DND-41 (cell line): Measurements from ENCODE around the gene OR5AR1.

Experiments used
- ATAC-seq: fragments of 200-7000 bp; cut with Tn5 transposase; 3 replicates; pipeline ENCODE4 v1.9.1; 2021; ENCODE audit warnings: low read depth; ENCODE audit not compliant: insufficient read depth
- DNase-seq: peaks from one replicate; pipeline ENCODE4 v3.0.0-alpha.2; 2020
- H2AFZ ChIP-seq: 2 replicates; pipeline ENCODE4 v1.6.0; 2012; ENCODE audit warnings: low read depth, low read length
- H3K27ac ChIP-seq: 2 replicates; pipeline ENCODE4 v1.5.1; 2012; ENCODE audit warnings: low read length, inconsistent platforms
- H3K27me3 ChIP-seq: fragments of 200-600 bp; sonication (generic); 2 replicates; pipeline ENCODE4 v1.6.0; 2012; ENCODE audit warnings: low read length, mild to moderate bottlenecking, inconsistent platforms; ENCODE audit not compliant: insufficient read depth, poor library complexity
- H3K36me3 ChIP-seq: 2 replicates; pipeline ENCODE4 v1.5.1; 2012; ENCODE audit warnings: low read length, inconsistent platforms; ENCODE audit not compliant: insufficient read depth
- H3K4me1 ChIP-seq: 2 replicates; pipeline ENCODE4 v1.5.1; 2012; ENCODE audit warnings: mild to moderate bottlenecking, low read length; ENCODE audit not compliant: insufficient read depth
- H3K4me2 ChIP-seq: 2 replicates; pipeline ENCODE4 v1.6.0; 2012; ENCODE audit warnings: mild to moderate bottlenecking, moderate library complexity, low read length, inconsistent platforms; ENCODE audit not compliant: insufficient read depth
- H3K4me3 ChIP-seq, 2 experiments: fragments of 200-600 bp in 1 of 2; shearing (Covaris generic) in 1 of 2; 2 replicates each; pipeline ENCODE4 v1.5.1; 2012 to 2016; ENCODE audit warnings: inconsistent platforms in 2 of 2, low read length in 2 of 2, mild to moderate bottlenecking in 2 of 2, low read depth in 1 of 2, moderate library complexity in 1 of 2
- H3K79me2 ChIP-seq: 2 replicates; pipeline ENCODE4 v1.6.0; 2012; ENCODE audit warnings: low read length, inconsistent platforms; ENCODE audit not compliant: insufficient read depth
- H3K9ac ChIP-seq: 2 replicates; pipeline ENCODE4 v1.6.0; 2012; ENCODE audit warnings: low read depth, mild to moderate bottlenecking, inconsistent platforms, low read length, moderate library complexity
- H3K9me3 ChIP-seq: 2 replicates; pipeline ENCODE4 v1.5.1; 2012; ENCODE audit warnings: low read length, moderate library complexity, mild to moderate bottlenecking, inconsistent platforms; ENCODE audit not compliant: insufficient read depth, severe bottlenecking
- H4K20me1 ChIP-seq: 2 replicates; pipeline ENCODE4 v1.6.0; 2012; ENCODE audit warnings: low read length; ENCODE audit not compliant: insufficient read depth
- CTCF ChIP-seq: IDR thresholded peaks from 2 replicates; pipeline ENCODE4 v1.5.1; 2012; ENCODE audit warnings: borderline replicate concordance, low read length, moderate library complexity, mild to moderate bottlenecking; ENCODE audit not compliant: poor library complexity, severe bottlenecking; ENCODE audit errors: extremely low read depth
- EZH2 ChIP-seq: IDR thresholded peaks from 3 replicates; pipeline ENCODE4 v1.6.1; 2012; ENCODE audit warnings: borderline replicate concordance, low read depth, mild to moderate bottlenecking, moderate library complexity, low read length, inconsistent platforms; ENCODE audit not compliant: severe bottlenecking

The OR5AR1 gene

GRCh38 chr11:56705784-56706396 lies 42.4 kb downstream of the OR5AR1 start:
- H3K4me1 ChIP-seq: peaks cover 52% of the 10 kb centered on the region
- no peaks in the 10 kb centered on the region for H3K27me3 ChIP-seq
- peak overlapping the region; percentile 85 for H3K27ac ChIP-seq
- no peaks in the 10 kb centered on the region for H3K36me3 ChIP-seq
- peak overlapping the region; percentile 41 for H3K9ac ChIP-seq
- TF ChIP-seq EZH2 (no peak), CTCF (no peak)
- DNase-seq (peak; percentile 76), ATAC-seq (peak; percentile 79)
- H4K20me1 ChIP-seq: no peaks in the 10 kb centered on the region
- H3K4me3 ChIP-seq: peak overlapping the region in 1 of 2 experiments; percentile 24; a peak in 1 of 4 replicates
- peak overlapping the region; percentile 38; the same call in 1 of the 2 replicates for H2AFZ ChIP-seq
- no peaks in the 10 kb centered on the region for H3K79me2 ChIP-seq
- H3K9me3 ChIP-seq: no peaks in the 10 kb centered on the region
- H3K4me2 ChIP-seq: peak overlapping the region; percentile 49

- no peaks in the 10 kb centered on the region for H3K79me2 ChIP-seq
- H3K27me3 ChIP-seq: no peaks in the 10 kb centered on the region
- peak; percentile 69 for ATAC-seq
- H3K4me1 ChIP-seq: peaks cover 49% of the 10 kb centered on the region
- peak overlapping the region in 1 of 2 experiments; percentile 5; a peak in 1 of 4 replicates for H3K4me3 ChIP-seq
- H3K9ac ChIP-seq: peak overlapping the region; percentile 41
- no peaks in the 10 kb centered on the region for H3K9me3 ChIP-seq
- H3K27ac ChIP-seq: peak overlapping the region; percentile 85
- H3K36me3 ChIP-seq: no peaks in the 10 kb centered on the region
- DNase-seq: peak; percentile 68
- no peaks in the 10 kb centered on the region for H4K20me1 ChIP-seq
- TF ChIP-seq EZH2 (no peak), CTCF (peak; percentile 46)
- peak overlapping the region; percentile 38; the same call in 1 of the 2 replicates for H2AFZ ChIP-seq
- H3K4me2 ChIP-seq: peak overlapping the region; percentile 49
Measured at GRCh38 chr11:56706486-56706885, 43.0 kb downstream of the OR5AR1 start.

- no peaks in the 10 kb centered on the region for H3K36me3 ChIP-seq
- peaks cover 30% of the 10 kb centered on the region for H3K4me1 ChIP-seq
- no peaks in the 10 kb centered on the region for H4K20me1 ChIP-seq
- H3K4me3 ChIP-seq: no peak overlapping the region
- no peaks in the 10 kb centered on the region for H3K27me3 ChIP-seq
- H3K9ac ChIP-seq: no peak overlapping the region
- H3K79me2 ChIP-seq: no peaks in the 10 kb centered on the region
- no peaks in the 10 kb centered on the region for H3K9me3 ChIP-seq
- DNase-seq: peak; percentile 26
- no peak overlapping the region for H3K4me2 ChIP-seq
- peak overlapping the region; percentile 62 for H3K27ac ChIP-seq
- TF ChIP-seq CTCF: no peak
- no peak for TF ChIP-seq EZH2
- H2AFZ ChIP-seq: no peak overlapping the region
- peak; percentile 87 for ATAC-seq
Measured at GRCh38 chr11:56714206-56714605, 50.7 kb downstream of the OR5AR1 start.
